ENCODE results near the gene KIAA1671.

DNA sequence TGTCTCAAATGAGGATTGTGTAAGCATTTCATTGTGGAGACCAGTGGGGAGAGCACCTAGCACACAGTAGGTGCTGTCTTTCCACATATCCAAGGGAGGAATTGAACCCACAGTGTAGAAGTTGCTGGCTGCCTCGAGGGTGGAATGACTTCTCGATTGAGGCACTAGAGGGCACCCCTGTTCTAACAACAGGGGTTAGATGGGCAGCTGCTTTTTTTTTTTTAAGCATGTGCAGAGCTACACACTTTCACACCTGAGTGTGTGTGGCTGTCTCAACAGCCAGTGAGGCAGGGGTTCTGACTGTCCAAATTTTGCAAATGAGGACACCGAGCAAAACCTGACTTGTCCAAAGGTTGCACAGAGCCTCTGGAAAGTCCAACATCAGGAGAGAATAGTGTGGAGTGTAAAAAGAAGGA lies 128.9 kb downstream of the KIAA1671 start:
- TF ChIP-seq, protein P1, sequence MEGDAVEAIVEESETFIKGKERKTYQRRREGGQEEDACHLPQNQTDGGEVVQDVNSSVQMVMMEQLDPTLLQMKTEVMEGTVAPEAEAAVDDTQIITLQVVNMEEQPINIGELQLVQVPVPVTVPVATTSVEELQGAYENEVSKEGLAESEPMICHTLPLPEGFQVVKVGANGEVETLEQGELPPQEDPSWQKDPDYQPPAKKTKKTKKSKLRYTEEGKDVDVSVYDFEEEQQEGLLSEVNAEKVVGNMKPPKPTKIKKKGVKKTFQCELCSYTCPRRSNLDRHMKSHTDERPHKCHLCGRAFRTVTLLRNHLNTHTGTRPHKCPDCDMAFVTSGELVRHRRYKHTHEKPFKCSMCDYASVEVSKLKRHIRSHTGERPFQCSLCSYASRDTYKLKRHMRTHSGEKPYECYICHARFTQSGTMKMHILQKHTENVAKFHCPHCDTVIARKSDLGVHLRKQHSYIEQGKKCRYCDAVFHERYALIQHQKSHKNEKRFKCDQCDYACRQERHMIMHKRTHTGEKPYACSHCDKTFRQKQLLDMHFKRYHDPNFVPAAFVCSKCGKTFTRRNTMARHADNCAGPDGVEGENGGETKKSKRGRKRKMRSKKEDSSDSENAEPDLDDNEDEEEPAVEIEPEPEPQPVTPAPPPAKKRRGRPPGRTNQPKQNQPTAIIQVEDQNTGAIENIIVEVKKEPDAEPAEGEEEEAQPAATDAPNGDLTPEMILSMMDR (IDR thresholded peaks at IDR 0.05 in 8 of 11, conservative IDR thresholded peaks at IDR 0.05 in 3 of 11): peak in 8 of 11 experiments; percentile 20 to 55 (median 37)
- TF ChIP-seq POLR2A (IDR thresholded peaks at IDR 0.05): no peak

Measured in spleen (tissue), 7 donors.